NCI-H526 (cell line): ENCODE data around the gene TAGLN3.
A peak's percentile ranks its signal among the peaks of the same experiment; 100 is the strongest.
"Not testable (repeated sequence)": the region's sequence is repeated elsewhere in the genome, so short reads cannot be mapped to it uniquely, and the experiment has no call there.

Experiments
- DNase-seq, 2 experiments: peaks; one replicate each; lab custom pipeline; 2025; lab: John Stamatoyannopoulos, UW

Gene TAGLN3

DNA sequence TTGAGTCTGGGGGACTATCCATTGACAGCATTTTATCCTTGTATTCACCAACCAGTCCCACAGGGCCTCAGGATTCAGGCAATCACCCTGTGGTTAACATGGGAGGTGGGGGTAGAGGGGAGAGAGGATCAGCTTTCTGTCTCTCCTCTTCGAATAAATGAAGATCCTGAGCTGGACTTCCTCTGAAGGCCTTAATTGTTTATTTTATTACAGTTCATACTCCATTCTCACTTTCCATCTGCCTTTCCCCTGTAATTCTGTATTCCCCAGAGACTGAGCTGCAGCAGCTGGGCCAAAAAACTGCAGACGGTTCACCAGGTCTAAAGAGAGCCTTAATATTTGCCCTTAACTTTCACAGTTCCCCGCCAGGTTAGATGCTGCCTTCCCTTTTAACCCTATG lies 11.9 kb downstream of the TAGLN3 start:
- DNase-seq = peak; percentile 16 to 63

DNA sequence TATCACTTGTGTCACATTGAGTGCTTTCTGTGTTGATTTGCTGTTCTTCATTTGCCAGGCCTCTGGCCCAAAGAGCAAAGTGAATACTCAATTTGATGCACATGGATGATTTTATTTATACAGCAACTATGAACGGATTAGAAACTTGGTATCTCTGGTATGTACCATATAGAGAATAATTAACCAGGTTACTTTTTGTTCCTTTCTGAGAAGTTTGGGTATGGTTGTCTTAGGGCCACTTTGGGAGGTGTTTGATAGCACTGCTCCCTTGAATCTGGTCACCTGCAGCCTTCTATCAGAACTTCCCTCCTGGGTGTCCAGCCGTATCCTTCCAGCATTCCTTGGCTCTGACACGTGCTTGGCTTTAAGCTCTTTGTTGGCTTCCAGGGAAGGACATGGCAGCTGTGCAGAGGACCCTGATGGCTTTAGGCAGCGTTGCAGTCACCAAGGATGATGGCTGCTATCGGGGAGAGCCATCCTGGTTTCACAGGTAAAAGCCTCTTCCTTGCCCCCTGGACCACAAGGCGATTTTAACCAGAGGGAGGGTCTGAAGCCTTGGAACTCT lies 12.7 kb downstream of the TAGLN3 start:
- no peak for DNase-seq

DNA sequence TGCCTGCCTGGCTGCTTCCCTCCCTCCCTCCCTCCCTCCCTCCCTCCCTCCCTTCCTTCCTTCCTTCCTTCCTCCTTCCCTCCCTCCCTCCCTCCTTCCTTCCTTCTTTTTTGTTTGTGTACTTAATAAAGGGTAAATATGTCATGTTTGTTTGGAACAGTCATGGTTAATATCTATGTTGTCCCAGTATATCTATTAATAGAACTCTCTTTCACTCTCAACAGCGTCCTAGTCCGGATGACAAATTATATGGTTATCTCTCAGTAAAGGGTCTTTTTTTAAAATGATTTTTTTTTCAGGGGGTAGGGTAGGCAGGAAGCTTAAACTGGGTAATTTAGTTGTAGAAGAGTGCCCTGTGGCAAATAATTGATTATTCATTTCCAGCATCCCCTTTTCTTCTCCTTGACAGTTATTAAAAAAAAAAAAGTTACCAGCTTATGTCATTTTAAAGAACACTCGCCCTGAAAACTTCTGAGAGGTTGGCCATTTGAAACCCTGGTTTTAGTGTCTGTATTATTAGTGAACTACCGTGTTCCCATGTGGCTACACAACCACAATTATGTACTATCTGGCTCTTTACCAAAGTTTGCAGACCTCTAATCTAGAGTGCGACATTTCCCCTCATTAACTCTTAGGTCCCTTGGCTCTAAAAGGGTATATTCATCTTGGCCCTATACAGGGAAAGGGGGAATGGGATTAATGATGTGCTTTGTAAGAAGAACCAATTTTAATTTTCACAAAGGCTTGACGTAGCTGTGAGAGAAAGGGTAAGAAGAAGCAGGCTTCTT lies 13.7 kb downstream of the TAGLN3 start:
- DNase-seq = no peak

DNA sequence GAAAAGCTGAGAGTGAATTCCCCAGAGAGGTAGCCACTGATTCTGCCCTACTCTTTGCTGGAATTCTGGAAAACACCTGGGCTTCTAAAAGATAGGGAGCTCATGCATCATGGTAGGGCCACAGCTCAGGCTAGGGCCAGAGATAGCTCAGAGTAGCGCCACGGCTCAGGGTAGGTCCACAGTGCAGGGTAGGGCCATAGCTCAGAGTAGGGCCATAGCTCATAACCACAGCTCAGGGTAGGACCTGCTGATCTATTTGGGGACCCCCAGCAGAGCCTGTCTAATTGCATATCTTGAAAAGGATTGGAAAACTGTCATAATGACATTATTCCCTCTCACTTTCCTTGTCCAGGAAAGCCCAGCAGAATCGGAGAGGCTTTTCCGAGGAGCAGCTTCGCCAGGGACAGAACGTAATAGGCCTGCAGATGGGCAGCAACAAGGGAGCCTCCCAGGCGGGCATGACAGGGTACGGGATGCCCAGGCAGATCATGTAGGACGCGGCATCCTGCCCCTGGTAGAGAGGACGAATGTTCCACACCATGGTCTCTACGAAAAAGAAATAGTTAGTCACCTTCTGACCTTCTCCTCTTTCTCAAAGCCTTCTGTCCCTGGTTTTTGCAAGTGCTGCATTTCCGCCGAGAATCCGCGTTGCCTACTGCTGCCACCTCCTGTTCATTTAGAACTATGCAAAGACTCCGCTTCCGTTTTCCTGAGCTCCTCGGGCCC lies 14.5 kb downstream of the TAGLN3 start:
- DNase-seq = peak in 1 of 2 experiments; percentile 14

DNA sequence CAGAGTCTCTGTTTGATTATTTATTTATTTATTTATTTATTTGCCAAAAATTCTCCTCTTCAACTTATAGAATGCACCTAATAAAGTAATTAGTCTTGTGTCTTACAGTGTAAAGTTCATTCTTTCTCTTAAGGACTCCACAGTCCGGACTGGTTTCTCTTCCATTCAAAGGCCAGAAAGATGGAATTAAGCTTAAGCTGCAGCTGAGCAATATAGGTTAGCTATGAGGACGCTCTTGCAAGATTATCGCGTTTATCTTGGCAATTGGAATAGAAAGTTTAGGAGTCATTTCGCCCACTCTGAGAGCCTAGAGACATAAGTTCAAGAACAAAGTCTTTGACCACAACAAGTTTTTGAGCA lies 15.0 kb downstream of the TAGLN3 start:
- DNase-seq = no peak

DNA sequence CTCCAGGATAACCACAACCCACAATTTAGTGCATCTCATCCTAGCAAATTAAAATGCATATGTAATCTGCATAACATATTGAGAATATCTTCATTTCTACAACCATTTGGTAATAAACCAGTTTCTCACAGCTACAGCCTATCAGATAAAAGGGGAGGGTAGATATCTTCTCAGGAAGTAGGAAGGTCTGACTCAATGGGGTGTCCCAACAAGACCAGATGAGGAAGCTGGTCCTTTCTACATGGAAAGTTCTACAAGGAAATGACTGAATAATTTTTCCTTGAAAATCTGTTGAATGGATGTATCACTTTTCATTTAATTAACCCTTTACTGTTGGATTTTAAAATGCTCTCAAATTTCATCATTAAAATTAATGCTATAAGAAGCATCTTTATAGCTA lies 18.4 kb downstream of the TAGLN3 start:
- DNase-seq = no peak

DNA sequence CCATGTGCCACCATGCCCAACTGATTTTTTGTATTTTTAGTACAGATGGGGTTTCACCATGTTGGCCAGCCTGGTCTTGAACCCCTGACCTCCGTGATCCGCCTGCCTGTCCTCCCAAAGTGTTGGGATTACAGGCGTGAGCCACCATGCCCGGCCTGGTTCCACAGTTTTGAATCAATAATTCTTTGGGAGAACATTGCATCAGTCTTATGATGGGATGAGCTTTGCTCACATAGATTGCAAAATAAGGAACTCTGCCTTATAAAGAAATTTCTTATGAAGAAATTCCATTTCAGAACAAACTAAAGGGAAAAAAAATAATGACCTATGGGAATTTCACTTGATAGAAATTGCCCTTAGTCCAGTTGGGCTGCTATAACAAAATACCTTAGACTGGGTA lies 20.0 kb downstream of the TAGLN3 start:
- DNase-seq = no peak

DNA sequence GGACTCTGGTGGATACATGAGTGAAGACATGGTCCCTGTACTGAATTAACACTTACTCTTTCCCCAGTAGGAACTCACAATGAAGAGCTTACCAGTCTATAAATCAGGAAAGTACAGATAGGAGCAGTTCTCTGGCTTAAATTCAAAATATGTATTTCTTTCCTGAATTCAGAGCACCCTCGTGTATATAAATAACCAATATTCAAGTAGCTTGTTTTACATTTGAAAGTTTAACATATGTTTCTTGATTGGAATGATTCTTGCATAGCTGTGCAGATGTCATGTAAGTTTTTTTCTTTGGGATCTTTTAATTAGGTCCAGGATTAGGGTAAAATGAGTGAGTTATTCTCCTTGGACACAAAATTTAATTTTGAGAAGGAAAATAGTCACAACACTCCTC lies 21.0 kb downstream of the TAGLN3 start:
- no peak for DNase-seq

DNA sequence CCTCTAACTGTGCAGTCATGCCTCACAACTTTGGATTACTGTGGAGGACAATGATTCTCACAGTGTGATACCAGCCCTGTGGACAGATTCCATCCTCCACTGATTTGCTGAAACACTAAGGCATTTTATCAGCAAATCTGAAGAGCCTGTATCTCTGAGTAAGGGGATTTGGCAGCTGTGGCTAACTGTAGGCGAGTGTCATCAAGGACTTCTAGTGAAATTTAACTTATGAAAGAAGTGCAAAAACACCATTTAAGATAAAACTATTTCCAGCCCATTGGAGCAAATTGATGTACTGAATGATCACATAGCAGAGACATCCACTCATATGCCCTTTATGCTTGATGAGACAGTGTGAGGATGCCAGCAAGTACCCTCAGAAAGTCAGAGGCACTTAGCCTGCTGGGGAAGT lies 22.0 kb downstream of the TAGLN3 start:
- DNase-seq = no peak

DNA sequence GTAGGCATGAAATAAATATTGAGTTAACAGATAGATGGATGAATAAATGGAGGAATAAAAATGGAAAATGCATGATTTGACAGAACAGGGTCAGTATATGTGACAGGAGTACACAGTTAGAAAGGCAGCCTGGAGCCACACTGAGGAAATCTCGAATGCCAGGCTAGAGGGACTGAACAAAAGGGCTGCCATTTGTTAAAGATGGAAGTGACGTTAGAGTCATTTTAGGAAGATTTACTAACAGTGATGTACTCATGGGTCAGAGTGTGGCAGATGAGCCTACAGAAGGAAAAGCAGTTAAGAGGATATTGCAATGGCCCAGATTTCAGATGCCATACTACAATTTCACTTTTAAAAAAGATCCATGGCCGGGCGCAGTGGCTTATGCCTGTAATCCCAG lies 28.4 kb downstream of the TAGLN3 start:
- no peak for DNase-seq

DNA sequence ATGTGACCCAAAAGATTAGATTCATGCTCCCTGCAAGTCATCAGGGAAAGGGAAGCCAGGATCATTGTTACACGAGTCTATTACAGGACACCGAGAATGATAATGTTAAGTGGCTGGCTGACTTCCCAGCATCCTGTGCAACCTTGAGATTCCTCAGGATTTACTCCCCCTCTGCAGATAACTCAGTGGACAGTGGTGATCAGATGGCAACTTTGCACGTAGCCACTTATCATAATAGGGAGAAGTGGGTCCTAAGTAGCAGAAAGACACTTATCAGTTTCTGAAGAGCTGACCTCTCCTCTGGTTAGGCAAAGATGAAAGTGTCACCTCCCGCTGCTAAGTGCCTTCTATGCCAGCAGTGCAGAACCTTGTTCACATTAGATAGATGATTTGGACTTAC lies 29.1 kb downstream of the TAGLN3 start:
- DNase-seq = no peak

DNA sequence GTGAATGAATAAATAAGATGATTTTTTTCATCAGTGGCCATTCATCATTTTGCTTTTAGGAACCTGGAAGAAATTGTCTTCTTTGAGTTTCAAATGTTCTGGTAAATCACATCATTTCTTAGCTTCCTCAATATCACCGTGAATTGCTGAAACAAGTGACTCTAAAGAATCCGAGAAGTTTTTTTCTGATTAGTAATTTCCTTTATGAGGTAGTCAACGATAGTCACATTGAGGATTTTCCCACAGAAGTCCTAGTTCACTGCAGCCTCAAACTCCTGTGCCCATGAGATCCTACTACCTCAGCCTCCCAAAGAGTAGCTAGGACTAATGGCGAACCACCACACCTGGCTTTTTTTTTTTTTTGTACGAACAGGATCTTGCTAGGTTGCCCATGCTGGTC lies 32.2 kb downstream of the TAGLN3 start:
- no peak for DNase-seq

DNA sequence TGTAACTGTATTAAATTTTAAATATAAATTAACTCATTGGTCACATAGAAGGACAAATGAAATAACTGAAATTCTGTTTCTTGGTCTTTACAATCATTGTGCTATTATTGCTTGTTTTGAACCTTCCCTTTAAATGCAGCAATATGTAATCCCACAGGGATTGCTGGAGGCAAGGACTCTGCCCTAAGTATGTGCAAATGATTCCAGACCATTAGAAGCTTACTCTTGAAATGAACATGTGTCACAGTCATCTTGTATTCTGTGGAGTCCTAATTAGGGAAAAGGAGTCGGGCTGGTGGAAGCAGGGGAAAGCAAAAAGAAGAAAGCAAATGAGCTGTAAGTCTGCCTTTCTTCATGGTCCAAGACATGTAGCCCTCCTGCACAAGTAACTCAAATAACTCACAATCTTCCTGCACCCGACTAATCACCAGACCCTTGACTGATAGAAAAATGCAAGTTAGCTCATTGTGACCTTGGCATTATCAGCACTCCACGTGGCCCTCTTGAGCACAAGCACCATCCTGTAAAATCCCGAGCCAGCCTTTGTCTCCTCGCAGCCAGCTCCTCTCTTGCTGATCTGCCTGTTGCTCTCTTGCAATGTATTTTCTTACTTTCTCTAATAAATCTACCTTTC lies 33.5 kb downstream of the TAGLN3 start:
- DNase-seq = no peak

DNA sequence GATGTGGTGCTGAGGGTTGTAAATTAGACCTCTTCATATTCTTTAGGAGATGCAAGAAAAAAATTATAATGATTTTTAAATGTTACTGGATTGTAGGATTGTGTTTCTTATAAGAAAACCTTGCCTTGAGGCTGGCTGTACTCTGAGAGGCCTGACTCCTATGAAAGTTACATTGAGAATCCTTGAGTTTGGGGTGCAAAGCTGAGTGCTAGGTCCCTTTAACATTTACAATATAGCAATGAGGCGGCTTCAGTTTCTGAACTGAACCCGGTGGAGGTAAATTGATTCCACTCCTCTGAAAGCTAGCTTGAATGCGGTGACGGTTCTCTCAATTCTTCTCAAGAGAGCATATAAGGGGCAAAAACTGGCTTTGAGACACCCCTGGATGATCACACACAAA lies 35.7 kb downstream of the TAGLN3 start, which contains the start of gene TMPRSS7:
Gene TMPRSS7 (plus strand): TSS at position 301 of the 400 bp plus-strand sequence. CDS start 110 bp downstream, outside the sequence.
- DNase-seq = no peak

DNA sequence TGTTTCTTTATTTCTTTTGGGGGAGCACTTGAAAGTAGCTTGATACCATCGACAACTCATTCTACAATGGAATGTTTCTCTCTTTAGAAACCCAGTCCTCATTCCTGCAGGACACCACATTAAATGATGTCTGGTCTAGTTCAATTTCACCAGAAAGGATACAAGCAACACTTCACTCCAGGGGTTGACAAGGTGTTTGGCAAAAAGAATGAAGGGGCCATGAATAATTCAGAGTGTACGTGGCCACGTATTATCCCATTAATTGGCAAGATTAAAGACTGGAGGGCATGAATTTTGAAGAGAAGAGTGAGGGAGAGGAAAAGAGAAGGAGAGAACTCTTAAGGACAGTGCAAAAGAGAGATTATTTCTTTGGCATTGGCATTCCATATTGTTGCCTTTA lies 36.5 kb downstream of the TAGLN3 start:
- DNase-seq = no peak

DNA sequence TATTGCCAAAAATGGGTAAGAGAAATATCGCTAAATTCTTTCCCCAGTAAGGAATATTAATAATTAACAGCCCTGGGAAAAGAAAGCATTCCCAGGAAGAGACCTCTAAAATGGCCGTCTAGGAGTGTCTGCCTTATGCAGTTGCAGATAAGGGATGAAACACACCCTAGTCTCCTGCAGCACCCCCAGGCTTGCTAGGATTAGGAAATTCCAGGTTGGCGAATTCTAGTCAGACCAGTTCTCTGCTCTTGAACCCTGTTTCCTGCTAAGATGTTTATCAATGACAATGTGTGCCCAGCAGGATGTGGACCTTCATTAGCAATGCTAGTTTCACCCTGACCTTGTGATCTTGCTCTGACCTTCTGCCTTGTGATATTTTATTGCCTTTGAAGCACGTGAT lies 38.5 kb downstream of the TAGLN3 start:
- not testable (repeated sequence) for DNase-seq

DNA sequence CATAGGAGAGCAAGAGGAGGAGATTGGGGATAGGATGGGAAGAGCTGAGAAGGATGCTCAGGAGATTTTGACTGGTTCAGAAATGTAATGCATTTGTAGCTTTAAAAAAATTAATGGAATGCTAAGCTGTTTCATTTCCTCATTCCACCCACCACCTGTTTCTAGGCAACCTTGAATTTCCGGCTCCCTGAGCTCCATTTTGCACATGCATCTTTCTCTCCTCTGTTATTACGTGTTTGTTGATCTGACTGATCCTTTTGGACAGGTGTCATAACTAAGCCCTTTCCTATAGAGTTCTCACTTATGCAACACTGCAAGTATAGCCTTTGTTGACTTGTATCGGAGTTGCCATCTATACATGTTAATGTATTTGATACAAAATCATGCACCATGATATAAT lies 40.1 kb downstream of the TAGLN3 start:
- no peak for DNase-seq

DNA sequence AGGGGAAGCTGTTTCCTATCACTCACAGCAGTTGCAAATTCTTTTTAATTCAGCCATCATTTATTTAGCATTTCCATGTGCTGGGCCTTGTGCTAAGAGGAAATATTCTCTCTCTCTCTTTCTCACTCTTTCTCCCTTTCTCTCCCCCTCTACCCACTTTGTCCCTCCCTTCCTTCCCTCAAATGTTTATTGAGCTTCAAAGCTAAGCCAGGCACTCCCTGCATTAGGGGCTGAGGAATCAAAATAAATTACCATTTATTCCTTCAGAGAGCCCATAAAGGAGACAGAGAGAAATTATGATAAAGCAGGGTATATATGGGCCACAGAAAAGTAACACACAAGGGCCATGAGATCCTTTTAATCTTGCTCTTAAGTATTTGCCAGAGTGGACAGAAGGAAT lies 42.6 kb downstream of the TAGLN3 start:
- no peak for DNase-seq

DNA sequence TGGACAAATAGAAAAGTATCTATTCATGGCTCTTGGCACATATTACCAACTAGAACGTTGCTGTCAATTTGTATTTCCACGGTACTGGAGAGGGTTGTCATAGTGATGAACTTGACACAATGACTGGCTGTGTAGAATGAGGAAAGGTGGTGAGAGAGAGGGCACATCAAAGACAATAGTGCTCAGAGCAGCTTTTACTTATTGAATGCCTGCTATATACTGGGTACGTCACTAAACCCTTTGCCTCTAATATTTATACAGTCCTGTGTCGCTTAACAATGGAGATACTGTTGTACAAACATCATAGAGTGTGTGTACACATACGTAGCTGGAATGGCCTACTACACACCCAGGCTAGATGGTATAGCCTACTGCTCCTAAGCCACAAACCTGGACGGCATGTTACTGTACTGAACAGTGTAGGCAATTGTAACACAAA lies 44.1 kb downstream of the TAGLN3 start:
- peak; percentile 37 to 44 for DNase-seq

DNA sequence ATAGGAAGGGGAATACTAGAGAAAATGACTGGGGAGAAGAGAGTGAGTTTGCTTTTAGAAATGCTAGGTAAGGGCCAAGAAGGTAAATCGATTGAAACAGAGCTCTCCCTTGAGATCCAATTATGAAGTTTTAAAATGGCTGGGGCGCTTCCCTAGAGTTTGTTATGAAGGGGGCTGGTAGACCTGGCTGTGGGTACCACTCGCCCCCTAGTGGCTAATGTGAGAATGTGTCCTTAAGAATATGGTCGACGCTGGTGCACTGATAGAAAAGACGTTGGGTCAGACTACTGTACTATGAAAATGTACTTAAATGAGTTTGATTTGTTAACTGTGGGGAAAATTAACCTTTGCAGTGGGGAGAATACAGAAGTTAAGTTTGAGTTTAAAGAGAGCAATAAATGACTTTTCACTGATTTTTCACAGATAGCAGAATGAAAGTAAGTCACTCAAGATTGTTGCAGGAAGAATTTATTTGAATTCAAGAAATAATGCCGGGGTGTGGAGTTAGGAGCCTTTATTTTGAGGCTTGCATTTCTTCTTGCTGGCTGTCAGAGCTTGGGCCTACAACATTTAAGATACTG lies 45.0 kb downstream of the TAGLN3 start:
- DNase-seq = peak; percentile 48 to 81

DNA sequence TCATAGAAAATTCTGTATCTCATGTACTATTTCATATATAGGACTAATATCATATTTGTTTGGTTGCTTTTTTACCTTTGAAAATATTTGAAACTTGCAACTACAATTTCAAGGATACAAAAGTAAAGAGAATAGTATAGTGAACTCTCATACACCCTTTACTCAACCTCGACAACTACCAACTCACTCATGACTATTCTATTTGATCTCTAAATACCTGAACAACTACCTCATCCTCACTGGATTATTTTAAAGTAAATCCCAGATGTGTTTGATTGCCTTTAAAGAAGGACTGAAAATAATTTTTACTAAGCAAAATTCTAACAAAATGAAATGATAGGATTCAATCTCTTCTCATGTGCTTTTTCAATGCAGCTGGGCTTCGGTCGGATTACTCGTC lies 47.9 kb downstream of the TAGLN3 start:
- DNase-seq = no peak

DNA sequence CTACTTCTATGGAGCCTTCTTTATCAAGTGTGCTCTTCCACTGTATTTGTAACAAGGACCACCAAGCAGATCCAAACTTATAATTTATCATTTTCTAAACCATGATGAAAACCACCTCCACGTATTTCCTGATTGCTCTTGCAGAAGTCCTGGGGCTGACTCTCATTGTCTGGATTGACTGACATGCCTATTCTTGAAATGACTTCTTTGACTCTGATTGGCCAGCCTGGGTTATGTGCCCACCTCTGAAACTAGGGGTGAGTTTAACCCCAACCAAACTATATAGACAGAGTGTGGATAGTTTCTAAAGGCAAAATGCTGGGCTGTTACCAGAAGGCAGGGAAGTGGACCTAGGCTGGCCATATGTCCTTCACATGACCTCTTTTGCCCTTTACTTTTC lies 48.5 kb downstream of the TAGLN3 start:
- no peak for DNase-seq
